OCI-LY1 (cell line): ENCODE measurements around the gene MRPS6.

Experiments used
- CTCF ChIP-seq: fragments of 200-600 bp; sonication (generic), shearing (Covaris generic); IDR thresholded peaks from 2 replicates; pipeline ENCODE4 v1.5.1; 2017; ENCODE audit warnings: mild to moderate bottlenecking, antibody characterized with exemption, low read length, moderate library complexity, mixed read lengths
- EZH2 ChIP-seq: fragments of 200-600 bp; sonication (generic), shearing (Covaris generic); IDR thresholded peaks from 2 replicates; pipeline ENCODE4 v1.8.0; 2017; ENCODE audit warnings: borderline replicate concordance, mixed run types, mild to moderate bottlenecking, antibody characterized with exemption, low read length, moderate library complexity, mixed read lengths

- TF ChIP-seq CTCF, result no peak
- TF ChIP-seq EZH2, result no peak
These were observed 15.4 kb downstream of the MRPS6 start for GRCh38 chr21:34088752-34089151.
